HG03060 (cell line): Measurements from ENCODE around the gene PPY.
"Not testable (repeated sequence)": the region's sequence is repeated elsewhere in the genome, so short reads cannot be mapped to it uniquely, and the experiment has no call there.

Source experiments
- ATAC-seq: cut with Tn5 transposase; IDR thresholded peaks from one replicate; pipeline ENCODE4 v1.9.1; 2021; ENCODE audit warnings: low read depth, moderate number of reproducible peaks; ENCODE audit not compliant: unreplicated experiment

PPY gene

GRCh38 chr17:43967251-43967875, 25.1 kb upstream of the PPY start:
- ATAC-seq, result no peak

- ATAC-seq, result no peak
These were observed 24.0 kb upstream of the PPY start for GRCh38 chr17:43966276-43966675.

GRCh38 chr17:43962479-43962878, 20.2 kb upstream of the PPY start:
- ATAC-seq, result no peak

GRCh38 chr17:43961954-43962353, 19.7 kb upstream of the PPY start:
- ATAC-seq, result no peak

GRCh38 chr17:43961292-43961691, 19.0 kb upstream of the PPY start:
- ATAC-seq, result not testable (repeated sequence)

- ATAC-seq, result no peak
These were observed 16.6 kb upstream of the PPY start for GRCh38 chr17:43958748-43959352.

GRCh38 chr17:43956222-43956621, 13.9 kb upstream of the PPY start:
- ATAC-seq, result no peak

- no peak for ATAC-seq
These were observed 11.5 kb upstream of the PPY start, which contains the start of gene PYY for GRCh38 chr17:43953746-43954145. PYY (minus strand) TSS chr17:43953940; CDS start chr17:43953483, 457 bp downstream.

- ATAC-seq, result no peak
These were observed 10.7 kb upstream of the PPY start for GRCh38 chr17:43952724-43953666.

GRCh38 chr17:43952351-43952723, 10.1 kb upstream of the PPY start:
- ATAC-seq, result no peak

- no peak for ATAC-seq
These were observed 9.5 kb upstream of the PPY start for GRCh38 chr17:43951750-43952149.

GRCh38 chr17:43950554-43950953, 8.3 kb upstream of the PPY start:
- ATAC-seq, result no peak

GRCh38 chr17:43949781-43950180, 7.5 kb upstream of the PPY start:
- no peak for ATAC-seq

- no peak for ATAC-seq
These were observed 4.5 kb upstream of the PPY start for GRCh38 chr17:43946781-43947180.

GRCh38 chr17:43945074-43945829, 3.0 kb upstream of the PPY start:
- ATAC-seq, result no peak

- no peak for ATAC-seq
These were observed 1.6 kb downstream of the PPY start for GRCh38 chr17:43940630-43941029.

- ATAC-seq, result no peak
These were observed 2.4 kb downstream of the PPY start for GRCh38 chr17:43939886-43940285.

- not testable (repeated sequence) for ATAC-seq
These were observed 2.8 kb downstream of the PPY start for GRCh38 chr17:43939452-43939851.

- ATAC-seq, result no peak
These were observed 3.5 kb downstream of the PPY start for GRCh38 chr17:43938838-43939182.

GRCh38 chr17:43936434-43936833, 5.8 kb downstream of the PPY start:
- ATAC-seq, result no peak

- ATAC-seq, result no peak
These were observed 6.4 kb downstream of the PPY start for GRCh38 chr17:43935926-43936261.
